Neural cell (in vitro differentiated cells): Measurements from ENCODE around the gene CYP20A1.

Experiments used
- EP300 ChIP-seq: fragments of 450-650 bp; conservative IDR thresholded peaks from 2 replicates; pipeline ENCODE4 v1.6.1; 2014; ENCODE audit warnings: antibody characterized with exemption, mild to moderate bottlenecking, moderate library complexity; ENCODE audit not compliant: poor library complexity, severe bottlenecking
- EZH2 ChIP-seq: fragments of 200-600, 300-800 bp; shearing (Covaris generic), sonication (generic); IDR thresholded peaks from 2 replicates; pipeline ENCODE4 v1.6.1; 2014; ENCODE audit warnings: antibody characterized with exemption, low read length, borderline replicate concordance, mild to moderate bottlenecking; ENCODE audit not compliant: insufficient read depth, poor library complexity, severe bottlenecking
- MXI1 ChIP-seq: fragments of 450-650 bp; conservative IDR thresholded peaks from 2 replicates; pipeline ENCODE4 v1.6.1; 2014; ENCODE audit warnings: antibody characterized with exemption, mild to moderate bottlenecking; ENCODE audit not compliant: poor library complexity, severe bottlenecking
- POLR2AphosphoS5 ChIP-seq: IDR thresholded peaks from 2 replicates; pipeline ENCODE4 v1.6.1; 2012
- RAD21 ChIP-seq: fragments of 450-650 bp; conservative IDR thresholded peaks from 2 replicates; pipeline ENCODE4 v1.6.1; 2014; ENCODE audit warnings: antibody characterized with exemption, mild to moderate bottlenecking, moderate library complexity
- REST ChIP-seq: IDR thresholded peaks from 2 replicates; pipeline ENCODE4 v1.6.1; 2012; ENCODE audit warnings: borderline replicate concordance
- SMC3 ChIP-seq: fragments of 450-650 bp; conservative IDR thresholded peaks from 2 replicates; pipeline ENCODE4 v1.6.1; 2014; ENCODE audit warnings: antibody characterized with exemption, mild to moderate bottlenecking, moderate library complexity; ENCODE audit not compliant: poor library complexity
- TAF1 ChIP-seq: IDR thresholded peaks from 2 replicates; pipeline ENCODE4 v1.6.1; 2012; ENCODE audit warnings: low read depth
- TF ChIP-seq, protein P1 (sequence below): fragments of 450-650 bp; IDR thresholded peaks from 2 replicates; pipeline ENCODE4 v1.5.1; 2014; ENCODE audit warnings: antibody characterized with exemption, mild to moderate bottlenecking, moderate library complexity; ENCODE audit not compliant: poor library complexity, severe bottlenecking

DNA sequence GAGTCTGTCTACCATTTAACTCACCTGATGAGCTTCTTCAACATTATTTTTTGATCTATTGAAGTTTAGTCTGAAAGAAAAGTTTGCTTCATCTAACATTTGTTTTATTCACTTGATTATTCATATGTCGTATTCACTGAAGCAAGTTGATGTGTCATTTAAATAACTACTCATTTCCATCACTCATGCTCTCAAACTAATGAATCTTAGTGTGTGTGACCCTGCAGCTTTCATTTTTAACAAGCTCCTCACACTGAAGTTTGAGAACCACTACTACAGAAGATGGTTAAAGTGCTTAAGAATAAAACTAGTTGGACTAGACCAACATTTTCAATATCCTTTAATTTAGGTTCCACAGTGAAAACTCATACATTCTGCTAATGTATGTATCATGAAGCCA lies 87.5 kb downstream of the CYP20A1 start:
- TF ChIP-seq, protein P1, sequence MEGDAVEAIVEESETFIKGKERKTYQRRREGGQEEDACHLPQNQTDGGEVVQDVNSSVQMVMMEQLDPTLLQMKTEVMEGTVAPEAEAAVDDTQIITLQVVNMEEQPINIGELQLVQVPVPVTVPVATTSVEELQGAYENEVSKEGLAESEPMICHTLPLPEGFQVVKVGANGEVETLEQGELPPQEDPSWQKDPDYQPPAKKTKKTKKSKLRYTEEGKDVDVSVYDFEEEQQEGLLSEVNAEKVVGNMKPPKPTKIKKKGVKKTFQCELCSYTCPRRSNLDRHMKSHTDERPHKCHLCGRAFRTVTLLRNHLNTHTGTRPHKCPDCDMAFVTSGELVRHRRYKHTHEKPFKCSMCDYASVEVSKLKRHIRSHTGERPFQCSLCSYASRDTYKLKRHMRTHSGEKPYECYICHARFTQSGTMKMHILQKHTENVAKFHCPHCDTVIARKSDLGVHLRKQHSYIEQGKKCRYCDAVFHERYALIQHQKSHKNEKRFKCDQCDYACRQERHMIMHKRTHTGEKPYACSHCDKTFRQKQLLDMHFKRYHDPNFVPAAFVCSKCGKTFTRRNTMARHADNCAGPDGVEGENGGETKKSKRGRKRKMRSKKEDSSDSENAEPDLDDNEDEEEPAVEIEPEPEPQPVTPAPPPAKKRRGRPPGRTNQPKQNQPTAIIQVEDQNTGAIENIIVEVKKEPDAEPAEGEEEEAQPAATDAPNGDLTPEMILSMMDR: no peak
- no peak for TF ChIP-seq POLR2AphosphoS5
- no peak for TF ChIP-seq EZH2
- TF ChIP-seq REST: no peak
- TF ChIP-seq EP300: no peak
- TF ChIP-seq TAF1: no peak
- no peak for TF ChIP-seq SMC3
- no peak for TF ChIP-seq RAD21
- TF ChIP-seq MXI1: no peak
